Measurements from ENCODE around the gene SMIM36.
"Not testable (repeated sequence)": the region's sequence is repeated elsewhere in the genome, so short reads cannot be mapped to it uniquely, and the experiment has no call there.

Gene SMIM36

DNA sequence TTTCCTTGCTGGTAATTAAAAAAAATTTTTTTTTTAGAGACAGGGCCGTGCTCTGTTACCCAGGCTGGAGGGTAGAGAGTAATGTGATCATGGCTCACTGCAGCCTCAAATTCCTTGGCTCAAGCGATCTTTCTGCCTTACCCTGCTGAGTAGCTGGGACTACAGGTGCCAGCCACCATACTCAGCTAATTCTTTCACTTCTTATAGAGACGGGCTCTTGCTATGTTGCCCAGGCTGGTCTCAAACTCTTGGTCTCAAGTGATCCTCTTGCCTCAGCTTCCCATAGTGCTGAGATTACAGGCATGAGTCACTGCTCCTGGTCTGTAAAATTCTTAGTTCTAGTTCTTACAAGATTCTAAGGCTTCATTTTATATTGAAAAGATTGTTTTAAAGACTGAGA, 11.1 kb downstream of the SMIM36 start:
- no peak for DNase-seq

- DNase-seq: peak; percentile 77
These were observed 15.0 kb downstream of the SMIM36 start for GRCh38 chr17:55496094-55496881.

GRCh38 chr17:55495239-55495638, 16.0 kb downstream of the SMIM36 start:
- no peak for DNase-seq

- DNase-seq: no peak
These were observed 18.4 kb downstream of the SMIM36 start for GRCh38 chr17:55492781-55493341.

DNA sequence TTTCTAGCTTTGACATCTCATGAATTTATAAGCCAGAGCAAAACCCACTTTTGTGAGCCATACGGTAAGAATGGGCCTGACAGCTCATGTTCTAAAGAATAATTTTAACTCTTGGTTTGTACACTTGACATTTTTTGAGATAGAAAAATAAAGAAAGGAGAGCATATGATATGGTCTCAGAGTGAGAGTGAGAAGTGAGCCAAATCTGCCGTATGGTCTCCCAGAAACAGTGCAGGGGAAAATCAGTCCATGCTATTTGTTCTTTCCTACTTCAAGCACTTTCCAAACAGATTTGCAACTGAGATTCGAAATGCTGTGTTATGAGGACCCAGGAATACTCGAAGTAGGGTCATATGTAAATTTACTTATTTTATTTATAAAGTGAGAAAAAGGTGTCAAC, 20.9 kb downstream of the SMIM36 start:
- DNase-seq: no peak

DNA sequence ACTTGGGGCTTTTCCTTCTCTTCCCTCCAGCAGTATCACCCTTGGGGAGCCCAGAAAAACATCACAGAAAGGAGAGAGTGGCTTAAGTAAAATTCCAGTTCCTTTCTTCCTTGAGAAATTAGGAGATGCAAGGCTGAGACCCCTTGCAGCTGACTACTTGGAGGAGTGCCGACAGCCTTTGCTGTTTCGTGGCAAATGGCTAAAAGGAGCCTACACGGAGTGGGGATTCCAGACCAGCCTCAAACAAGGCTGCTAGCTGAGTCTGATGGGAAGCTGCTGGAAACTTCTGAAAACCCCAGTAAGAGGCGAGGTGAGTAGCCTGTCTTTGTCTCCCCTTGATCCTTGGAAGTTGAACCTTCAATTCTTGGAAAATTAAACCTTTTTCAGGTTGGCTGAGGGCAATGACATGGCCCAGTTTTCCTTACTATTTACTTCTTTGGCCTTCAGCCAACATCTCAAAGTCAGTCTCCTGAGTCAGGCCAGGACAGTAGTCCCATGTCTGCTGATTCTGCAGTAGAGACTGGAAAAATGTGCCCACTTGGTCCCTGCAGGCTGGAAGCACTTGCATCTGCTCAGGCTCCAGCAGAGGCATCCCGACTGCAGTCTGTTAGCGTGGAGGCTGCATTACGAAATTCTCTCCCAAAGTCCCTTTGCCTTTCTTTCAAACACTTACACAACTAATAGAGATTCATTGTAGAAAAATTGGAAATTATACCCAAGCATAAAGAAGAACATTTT, 23.4 kb downstream of the SMIM36 start:
- DNase-seq: no peak

DNA sequence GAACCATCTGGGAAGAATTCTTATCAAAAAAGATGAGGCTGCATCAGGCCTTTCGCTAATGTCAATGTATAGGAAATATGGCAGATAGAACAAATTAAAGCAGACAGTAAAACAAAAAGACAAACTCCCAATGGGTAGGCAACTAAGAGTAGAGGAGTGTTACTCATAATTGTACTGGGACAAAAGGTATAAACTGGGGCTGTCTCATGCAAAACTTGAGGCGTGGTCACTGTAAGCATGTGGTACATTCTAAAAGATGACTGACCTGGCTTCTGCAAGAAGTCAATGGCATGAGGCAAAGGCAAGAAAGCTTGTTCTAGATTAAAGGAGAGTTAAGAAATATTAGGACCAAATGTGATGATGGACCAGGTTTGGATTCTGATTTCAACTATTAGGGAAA, 26.7 kb downstream of the SMIM36 start:
- no peak for DNase-seq

GRCh38 chr17:55482591-55483389, 28.5 kb downstream of the SMIM36 start:
- DNase-seq: no peak

- peak; percentile 93 for DNase-seq
These were observed 30.5 kb downstream of the SMIM36 start for GRCh38 chr17:55480631-55481315.

DNA sequence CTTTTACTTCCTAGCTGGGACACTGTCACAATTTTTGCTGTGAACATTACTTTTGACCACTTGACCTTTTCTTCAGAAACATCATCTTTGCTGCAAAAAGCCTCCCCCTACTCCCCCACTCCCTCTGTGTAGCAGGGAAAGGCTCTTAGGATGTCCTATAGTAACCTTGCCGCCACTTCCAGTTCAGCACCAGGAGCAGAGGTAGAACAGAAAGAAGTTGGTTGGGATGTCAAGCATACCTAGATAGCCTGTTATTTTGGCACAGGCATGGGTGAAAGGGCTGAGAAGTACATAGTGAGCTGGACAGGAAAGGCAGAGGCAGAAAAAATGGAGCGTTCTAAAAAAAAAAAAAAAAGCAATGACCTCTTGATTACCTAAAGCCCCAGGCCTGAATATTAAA, 31.3 kb downstream of the SMIM36 start:
- no peak for DNase-seq

GRCh38 chr17:55478971-55479370, 32.3 kb downstream of the SMIM36 start:
- DNase-seq: no peak

- DNase-seq: no peak
These were observed 44.6 kb downstream of the SMIM36 start for GRCh38 chr17:55466671-55467070.

DNA sequence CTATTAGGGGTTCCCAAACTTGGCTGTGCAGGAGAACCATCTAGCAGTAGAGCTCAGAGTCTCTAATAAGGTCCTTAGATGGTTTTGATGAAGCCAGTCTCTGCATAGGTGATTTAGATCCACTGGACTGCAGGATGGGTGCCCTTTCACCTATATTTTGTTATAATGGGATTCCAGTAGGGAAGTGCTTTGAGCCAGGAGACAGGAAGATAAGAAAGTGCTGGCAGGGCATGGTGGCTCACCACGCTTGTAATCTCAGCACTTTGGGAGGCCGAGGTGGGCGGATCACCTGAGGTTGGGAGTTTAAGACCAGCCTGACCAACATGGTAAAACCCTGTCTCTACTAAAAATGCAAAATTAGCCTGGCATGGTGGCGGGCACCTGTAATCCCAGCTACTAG, 45.5 kb downstream of the SMIM36 start:
- not testable (repeated sequence) for DNase-seq

- no peak for DNase-seq
These were observed 47.7 kb downstream of the SMIM36 start for GRCh38 chr17:55463600-55463999.

DNA sequence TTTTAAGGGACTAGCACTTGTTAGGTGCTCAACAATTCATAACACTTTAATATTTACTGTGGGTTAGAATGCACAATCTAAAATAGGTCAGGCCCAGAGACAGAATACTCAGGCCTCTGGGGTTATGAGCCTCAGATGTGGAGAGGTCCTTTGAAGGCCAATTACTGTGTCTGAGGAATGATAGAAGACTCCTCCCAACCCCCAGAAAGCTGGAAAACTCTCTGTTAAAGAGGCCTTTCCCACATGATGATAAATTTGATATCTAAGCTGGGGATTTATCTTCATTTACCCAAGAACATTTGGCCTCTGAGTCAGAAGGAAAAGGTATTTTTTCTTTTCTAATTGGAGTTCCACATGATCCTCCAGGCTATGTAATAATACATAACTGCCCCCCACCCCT, 48.5 kb downstream of the SMIM36 start:
- no peak for DNase-seq

- no peak for DNase-seq
These were observed 49.0 kb downstream of the SMIM36 start for GRCh38 chr17:55462234-55462633.

- no peak for DNase-seq
These were observed 52.3 kb downstream of the SMIM36 start for GRCh38 chr17:55458978-55459377.

- no peak for DNase-seq
These were observed 52.9 kb downstream of the SMIM36 start for GRCh38 chr17:55458287-55458900.

- DNase-seq: no peak
These were observed 54.7 kb downstream of the SMIM36 start for GRCh38 chr17:55456307-55457240.

GRCh38 chr17:55454906-55455474, 56.3 kb downstream of the SMIM36 start:
- no peak for DNase-seq

Measured in hematopoietic multipotent progenitor cell treated with erythropoietin and hydrocortisone succinate and interleukin-3 and kit ligand, for 8 days (in vitro differentiated cells).